ENCODE data around the gene HS3ST3B1.

HS3ST3B1 gene

DNA sequence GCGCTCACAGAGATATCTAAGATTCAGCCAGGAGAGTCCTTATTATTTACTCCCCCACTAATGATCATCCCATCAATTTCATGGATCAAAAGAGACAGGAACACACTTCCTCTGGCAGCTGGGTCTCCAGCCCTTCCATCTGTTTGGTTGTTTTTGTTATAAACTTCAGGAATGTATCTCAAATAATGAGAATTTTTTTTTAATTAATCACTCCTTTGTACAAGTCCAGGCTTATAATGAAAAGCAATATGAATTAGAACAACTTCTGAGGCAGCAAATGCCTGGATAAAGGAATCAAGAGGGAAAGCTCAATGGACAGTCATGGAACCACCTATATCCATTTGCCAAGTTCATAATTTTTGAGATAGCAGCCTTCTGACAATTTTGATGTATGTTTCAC lies 73.4 kb downstream of the HS3ST3B1 start:
- Histone ChIP-seq H3K9me3 (ENCODE audit: control insufficient read depth, insufficient read depth, low read length) (no peaks in the 10 kb centered on the region), H3K4me1 (ENCODE audit: control insufficient read depth, insufficient read depth, low read length) (peaks cover 4% of the 10 kb centered on the region), H3K27ac (ENCODE audit: low read length) (no peak overlapping the region), H3K27me3 (ENCODE audit: control insufficient read depth, insufficient read depth, low read length) (no peaks in the 10 kb centered on the region), H3K4me3 (ENCODE audit: low read length) (no peak overlapping the region), H3K36me3 (ENCODE audit: control insufficient read depth, insufficient read depth, low read length) (no peaks in the 10 kb centered on the region)
- DNase-seq (ENCODE audit: low read depth, low spot score): no peak
- no CpG with 5 or more reads among the region's 1 CpG for WGBS (ENCODE audit: insufficient coverage, insufficient read length)

DNA sequence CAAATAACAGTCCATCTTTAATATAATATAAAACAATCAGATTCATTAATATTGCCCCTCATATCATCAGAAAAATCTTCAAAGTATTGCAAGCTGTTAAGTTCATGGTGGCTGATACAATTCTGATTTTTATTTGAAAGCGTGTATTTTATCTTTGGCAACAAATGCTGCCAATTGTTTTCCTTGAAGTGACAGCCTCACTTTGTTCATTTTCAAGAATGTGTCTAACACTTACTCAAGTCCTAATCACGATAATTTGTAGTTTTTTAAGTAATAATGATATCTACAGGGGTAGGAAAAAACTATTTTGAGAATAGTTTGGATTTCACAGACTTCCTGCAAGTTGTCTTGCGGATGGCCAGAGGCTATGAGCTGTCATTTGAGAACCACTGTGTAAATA lies 75.8 kb downstream of the HS3ST3B1 start:
- WGBS (ENCODE audit: insufficient coverage, insufficient read length): no CpG with 5 or more reads among the region's 3 CpGs
- Histone ChIP-seq H3K9me3 (ENCODE audit: control insufficient read depth, insufficient read depth, low read length) (no peaks in the 10 kb centered on the region), H3K27ac (ENCODE audit: low read length) (no peak overlapping the region)

DNA sequence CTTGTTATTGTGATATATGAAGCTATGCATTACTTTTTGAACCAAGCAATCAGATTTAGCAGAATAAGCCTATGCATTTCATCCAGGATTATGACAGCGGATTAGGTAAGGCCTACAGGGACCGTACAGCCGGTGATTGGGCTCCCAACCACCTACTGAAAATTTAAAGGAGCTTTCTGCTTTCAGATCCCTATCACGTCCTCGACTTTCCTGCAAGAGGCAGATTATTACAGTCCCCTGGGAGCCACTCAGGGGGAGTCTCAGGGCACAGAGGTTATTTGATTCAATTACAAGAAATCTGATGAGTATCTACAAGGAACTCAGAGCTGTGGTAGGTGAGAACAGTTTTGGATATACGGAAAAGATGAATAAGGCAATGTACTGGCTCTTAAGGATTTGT lies 80.7 kb downstream of the HS3ST3B1 start:
- H3K4me1 ChIP-seq (ENCODE audit: control insufficient read depth, insufficient read depth, low read length): no peaks in the 10 kb centered on the region
- no peak overlapping the region for H3K27ac ChIP-seq (ENCODE audit: low read length)
- H3K9me3 ChIP-seq (ENCODE audit: control insufficient read depth, insufficient read depth, low read length): no peaks in the 10 kb centered on the region
- H3K4me3 ChIP-seq (ENCODE audit: low read length): no peak overlapping the region
- H3K36me3 ChIP-seq (ENCODE audit: control insufficient read depth, insufficient read depth, low read length): no peaks in the 10 kb centered on the region
- H3K27me3 ChIP-seq (ENCODE audit: control insufficient read depth, insufficient read depth, low read length): no peaks in the 10 kb centered on the region
- DNase-seq (ENCODE audit: low read depth, low spot score): no peak
- 100% methylated on average over 1 of the region's 6 CpGs for WGBS (ENCODE audit: insufficient coverage, insufficient read length)

More for the DNA sequence above, 75.8 kb downstream of the HS3ST3B1 start:
- Histone ChIP-seq H3K4me3 (ENCODE audit: low read length) (no peak overlapping the region), H3K27me3 (ENCODE audit: control insufficient read depth, insufficient read depth, low read length) (no peaks in the 10 kb centered on the region), H3K4me1 (ENCODE audit: control insufficient read depth, insufficient read depth, low read length) (peaks cover 4% of the 10 kb centered on the region), H3K36me3 (ENCODE audit: control insufficient read depth, insufficient read depth, low read length) (no peaks in the 10 kb centered on the region)
- no peak for DNase-seq (ENCODE audit: low read depth, low spot score)

DNA sequence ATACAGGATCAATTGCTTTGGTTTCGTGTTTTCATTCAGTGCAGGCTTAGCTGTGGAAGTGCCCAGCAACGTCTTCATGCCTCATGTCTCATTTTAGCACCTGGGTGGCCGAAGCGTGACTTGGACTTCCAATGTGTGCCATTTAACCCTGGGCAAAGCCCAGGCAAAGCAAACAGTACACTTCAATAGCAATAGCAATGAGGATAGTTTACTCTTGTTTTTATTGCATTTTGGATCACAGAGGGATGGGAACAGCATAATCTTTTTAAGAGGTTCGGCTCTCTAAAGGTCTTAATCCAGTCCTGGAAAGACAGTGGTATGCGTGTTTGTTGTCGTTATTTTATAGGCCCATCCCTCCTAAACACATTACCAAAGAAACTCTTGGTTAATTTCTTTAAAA lies 86.2 kb downstream of the HS3ST3B1 start:
- no peaks in the 10 kb centered on the region for H3K36me3 ChIP-seq (ENCODE audit: control insufficient read depth, insufficient read depth, low read length)
- no peaks in the 10 kb centered on the region for H3K27me3 ChIP-seq (ENCODE audit: control insufficient read depth, insufficient read depth, low read length)
- DNase-seq (ENCODE audit: low read depth, low spot score): no peak
- H3K9me3 ChIP-seq (ENCODE audit: control insufficient read depth, insufficient read depth, low read length): no peaks in the 10 kb centered on the region
- H3K27ac ChIP-seq (ENCODE audit: low read length): no peak overlapping the region
- H3K4me1 ChIP-seq (ENCODE audit: control insufficient read depth, insufficient read depth, low read length): no peaks in the 10 kb centered on the region; the same call in 1 of the 2 replicates
- WGBS (ENCODE audit: insufficient coverage, insufficient read length): no CpG with 5 or more reads among the region's 7 CpGs
- H3K4me3 ChIP-seq (ENCODE audit: low read length): no peak overlapping the region

DNA sequence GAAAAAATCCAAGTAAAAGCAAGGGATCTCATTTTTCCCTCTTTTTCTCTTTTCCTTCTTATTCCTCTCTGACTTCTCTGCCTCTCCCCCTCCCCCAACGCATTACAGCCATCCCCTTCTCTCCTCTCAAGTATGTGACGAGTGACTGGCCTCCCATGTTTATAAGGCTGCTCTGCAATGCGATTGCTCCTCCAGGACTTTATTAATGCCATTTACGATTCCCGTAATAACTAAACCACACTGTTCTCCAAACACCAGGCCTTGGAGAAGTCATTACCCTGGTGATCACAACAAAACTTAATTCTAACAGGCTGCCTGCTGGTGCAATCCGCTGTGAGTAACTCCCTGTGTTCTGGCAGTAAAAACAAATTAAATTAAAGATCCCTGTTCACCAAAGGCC lies 88.8 kb downstream of the HS3ST3B1 start:
- DNase-seq (ENCODE audit: low read depth, low spot score): no peak
- Histone ChIP-seq H3K4me3 (ENCODE audit: low read length) (no peak overlapping the region), H3K27ac (ENCODE audit: low read length) (no peak overlapping the region), H3K36me3 (ENCODE audit: control insufficient read depth, insufficient read depth, low read length) (no peaks in the 10 kb centered on the region), H3K4me1 (ENCODE audit: control insufficient read depth, insufficient read depth, low read length) (no peaks in the 10 kb centered on the region; the same call in 1 of the 2 replicates), H3K27me3 (ENCODE audit: control insufficient read depth, insufficient read depth, low read length) (no peaks in the 10 kb centered on the region), H3K9me3 (ENCODE audit: control insufficient read depth, insufficient read depth, low read length) (no peaks in the 10 kb centered on the region)
- no CpG with 5 or more reads among the region's 6 CpGs for WGBS (ENCODE audit: insufficient coverage, insufficient read length)

DNA sequence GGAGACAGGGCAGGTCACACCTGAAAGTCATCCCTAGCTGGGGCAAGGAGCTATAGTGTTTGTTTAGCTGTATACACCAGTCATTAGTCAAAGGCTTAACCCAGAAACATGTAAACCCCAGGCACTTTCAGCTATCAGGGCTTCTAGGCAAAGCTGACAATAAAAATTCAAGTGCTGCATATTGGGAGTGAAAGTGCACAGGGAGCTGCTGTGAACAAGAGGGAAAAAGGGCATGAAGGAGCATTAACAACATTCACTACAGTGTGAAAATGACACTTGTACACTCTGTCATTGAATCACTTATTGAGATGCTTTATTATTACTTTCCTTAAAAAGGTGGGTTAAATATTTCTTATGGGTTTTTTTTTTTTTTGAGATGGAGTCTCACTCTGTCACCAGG lies 92.8 kb downstream of the HS3ST3B1 start:
- Histone ChIP-seq H3K27me3 (ENCODE audit: control insufficient read depth, insufficient read depth, low read length) (no peaks in the 10 kb centered on the region), H3K9me3 (ENCODE audit: control insufficient read depth, insufficient read depth, low read length) (no peaks in the 10 kb centered on the region), H3K36me3 (ENCODE audit: control insufficient read depth, insufficient read depth, low read length) (no peaks in the 10 kb centered on the region), H3K27ac (ENCODE audit: low read length) (no peak overlapping the region), H3K4me1 (ENCODE audit: control insufficient read depth, insufficient read depth, low read length) (no peaks in the 10 kb centered on the region; the same call in 1 of the 2 replicates), H3K4me3 (ENCODE audit: low read length) (no peak overlapping the region)
- no peak for DNase-seq (ENCODE audit: low read depth, low spot score)

DNA sequence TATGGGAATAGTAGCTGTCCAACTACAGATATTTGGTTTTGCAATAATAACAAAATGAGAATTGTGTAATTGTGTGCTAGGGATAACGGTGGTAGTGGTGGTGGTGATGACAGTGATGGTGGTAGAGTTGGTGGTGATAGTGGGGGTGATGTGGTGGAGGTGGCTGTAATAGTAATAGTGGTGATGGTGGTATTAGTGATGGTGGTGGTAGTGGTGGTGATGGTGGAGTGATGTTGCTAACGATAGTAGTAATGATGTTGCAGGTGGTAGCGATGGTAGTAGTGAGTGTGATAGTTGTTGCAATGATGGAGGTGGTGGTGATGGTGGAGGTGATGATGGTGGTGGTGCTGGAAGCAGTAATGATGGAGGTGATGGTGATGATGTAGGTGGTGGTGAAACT lies 94.4 kb downstream of the HS3ST3B1 start:
- no peaks in the 10 kb centered on the region for H3K27me3 ChIP-seq (ENCODE audit: control insufficient read depth, insufficient read depth, low read length)
- no peaks in the 10 kb centered on the region for H3K9me3 ChIP-seq (ENCODE audit: control insufficient read depth, insufficient read depth, low read length)
- WGBS (ENCODE audit: insufficient coverage, insufficient read length): 100% methylated on average over 1 of the region's 3 CpGs
- no peak for DNase-seq (ENCODE audit: low read depth, low spot score)
- H3K36me3 ChIP-seq (ENCODE audit: control insufficient read depth, insufficient read depth, low read length): no peaks in the 10 kb centered on the region
- no peak overlapping the region for H3K4me3 ChIP-seq (ENCODE audit: low read length)
- no peaks in the 10 kb centered on the region for H3K4me1 ChIP-seq (ENCODE audit: control insufficient read depth, insufficient read depth, low read length)
- no peak overlapping the region for H3K27ac ChIP-seq (ENCODE audit: low read length)

DNA sequence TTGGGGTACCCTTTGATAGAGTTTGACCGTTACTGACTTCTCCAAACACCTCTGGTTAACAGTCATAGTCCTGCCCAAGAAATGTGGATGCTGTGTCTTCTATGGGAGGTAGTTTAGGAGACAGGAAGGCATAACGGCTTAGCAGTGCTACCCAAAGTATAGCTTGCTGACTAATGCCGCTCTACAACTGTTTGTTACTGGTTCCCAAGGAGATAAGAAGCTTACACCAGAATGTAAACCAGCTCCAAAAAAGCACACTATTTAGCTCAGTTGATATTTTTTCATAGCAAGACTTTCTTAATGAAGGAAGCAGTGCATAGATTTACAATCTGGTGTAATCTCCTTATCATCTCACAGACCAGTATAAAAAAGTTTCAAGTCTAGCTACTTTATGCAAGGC lies 95.7 kb downstream of the HS3ST3B1 start:
- Histone ChIP-seq H3K4me1 (ENCODE audit: control insufficient read depth, insufficient read depth, low read length) (no peaks in the 10 kb centered on the region), H3K36me3 (ENCODE audit: control insufficient read depth, insufficient read depth, low read length) (no peaks in the 10 kb centered on the region), H3K4me3 (ENCODE audit: low read length) (no peak overlapping the region), H3K9me3 (ENCODE audit: control insufficient read depth, insufficient read depth, low read length) (no peaks in the 10 kb centered on the region), H3K27me3 (ENCODE audit: control insufficient read depth, insufficient read depth, low read length) (no peaks in the 10 kb centered on the region), H3K27ac (ENCODE audit: low read length) (no peak overlapping the region)
- no peak for DNase-seq (ENCODE audit: low read depth, low spot score)
- WGBS (ENCODE audit: insufficient coverage, insufficient read length): no CpG with 5 or more reads among the region's 3 CpGs

DNA sequence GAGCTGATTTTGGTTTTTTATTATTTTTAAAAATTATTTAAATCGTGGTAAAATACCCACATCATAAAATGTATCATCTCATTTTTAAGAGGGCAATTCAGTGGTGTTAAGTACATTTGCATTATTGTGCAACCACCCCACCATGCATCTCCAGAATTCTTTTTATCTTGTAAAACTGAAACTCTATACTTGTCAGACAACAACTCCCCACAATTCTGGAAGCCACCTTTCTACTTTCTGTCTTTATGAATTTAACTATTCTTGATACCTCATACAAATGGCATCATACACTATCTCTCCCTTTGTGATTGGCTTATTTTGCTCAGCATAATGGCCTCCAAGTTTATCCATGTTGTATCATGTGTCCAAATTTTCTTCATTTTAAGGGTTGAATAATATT lies 97.9 kb downstream of the HS3ST3B1 start:
- H3K4me3 ChIP-seq (ENCODE audit: low read length): no peak overlapping the region
- no peaks in the 10 kb centered on the region for H3K9me3 ChIP-seq (ENCODE audit: control insufficient read depth, insufficient read depth, low read length)
- WGBS (ENCODE audit: insufficient coverage, insufficient read length): no CpG with 5 or more reads among the region's 1 CpG
- DNase-seq (ENCODE audit: low read depth, low spot score): no peak
- H3K27ac ChIP-seq (ENCODE audit: low read length): no peak overlapping the region
- H3K36me3 ChIP-seq (ENCODE audit: control insufficient read depth, insufficient read depth, low read length): no peaks in the 10 kb centered on the region
- H3K27me3 ChIP-seq (ENCODE audit: control insufficient read depth, insufficient read depth, low read length): no peaks in the 10 kb centered on the region
- no peaks in the 10 kb centered on the region for H3K4me1 ChIP-seq (ENCODE audit: control insufficient read depth, insufficient read depth, low read length)

Data from iPS DF 6.9 (cell line).